HFFc6 (cell line): ENCODE measurements around the gene SLC48A1. TPM values are rescaled to one million over a fixed set of nuclear protein-coding genes. Genes with fewer than 3 reads are reported as not detected.

Experiments used
- DNase-seq: peaks from one replicate; pipeline ENCODE4 v3.0.0-alpha.2; 2018
- H3K27ac Mint-ChIP-seq: 2 replicates; pipeline ENCODE4 v1.8.0; 2020; ENCODE audit warnings: mild to moderate bottlenecking, mixed read lengths
- H3K27me3 Mint-ChIP-seq: 2 replicates; pipeline ENCODE4 v1.8.0; 2021; ENCODE audit warnings: mild to moderate bottlenecking, moderate library complexity, mixed read lengths; ENCODE audit not compliant: insufficient read depth
- H3K36me3 Mint-ChIP-seq: 2 replicates; pipeline ENCODE4 v1.8.0; 2021; ENCODE audit warnings: low read depth, mixed read lengths
- H3K4me1 Mint-ChIP-seq: 2 replicates; pipeline ENCODE4 v1.8.0; 2020; ENCODE audit warnings: low read depth, mixed read lengths
- H3K4me3 Mint-ChIP-seq: 2 replicates; pipeline ENCODE4 v1.8.0; 2020; ENCODE audit warnings: mild to moderate bottlenecking, moderate library complexity, mixed read lengths
- H3K9me3 Mint-ChIP-seq: 2 replicates; pipeline ENCODE4 v1.8.0; 2020; ENCODE audit warnings: mild to moderate bottlenecking, mixed read lengths
- total RNA-seq, 6 experiments: library from RNA; stranded (reverse); fragmentation: NEBNext Ultra II Directional; extraction: Animal tissue kit (Norgen Biotek cat#: 25700); gene quantifications; 2 replicates in 1 of 6; 3 replicates in 5 of 6; pipeline ENCODE4 v1.2.3, GENCODE V29; 2021
- TF ChIP-seq, protein P1 (sequence below): fragments of 200-600 bp; sonication (generic); IDR thresholded peaks from 2 replicates; pipeline ENCODE4 v1.5.0; 2021; ENCODE audit warnings: antibody characterized with exemption, mild to moderate bottlenecking

Gene SLC48A1
- total RNA-seq, 6 experiments from 2014 or later = 18.8 to 24.5 (median 21.0) TPM

DNA sequence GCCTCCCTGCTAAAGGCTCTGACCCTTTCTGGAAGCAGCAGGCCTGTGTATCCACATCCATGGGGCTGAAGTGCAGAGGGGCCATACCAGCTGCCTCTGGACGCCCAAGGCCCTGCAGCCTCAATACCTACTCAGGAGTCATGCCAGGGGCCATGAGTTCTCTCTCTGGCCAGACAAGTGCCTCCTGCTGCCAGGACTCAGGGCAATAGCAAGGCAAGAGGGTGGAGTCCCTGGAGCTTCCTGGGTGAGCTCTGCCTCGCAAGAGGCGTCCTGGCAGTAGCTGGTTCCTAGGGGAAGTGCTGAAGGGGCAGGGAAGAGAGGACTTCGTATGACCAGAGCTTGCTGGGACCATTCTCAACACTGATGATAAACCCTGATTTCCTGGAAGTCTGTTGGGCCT lies 36.8 kb upstream of the SLC48A1 start:
- Mint-ChIP-seq H3K4me1 (peaks cover 13% of the 10 kb centered on the region), H3K36me3 (no peaks in the 10 kb centered on the region), H3K27ac (no peak overlapping the region), H3K4me3 (no peak overlapping the region), H3K9me3 (no peaks in the 10 kb centered on the region), H3K27me3 (peaks cover 6% of the 10 kb centered on the region)
- TF ChIP-seq, protein P1, sequence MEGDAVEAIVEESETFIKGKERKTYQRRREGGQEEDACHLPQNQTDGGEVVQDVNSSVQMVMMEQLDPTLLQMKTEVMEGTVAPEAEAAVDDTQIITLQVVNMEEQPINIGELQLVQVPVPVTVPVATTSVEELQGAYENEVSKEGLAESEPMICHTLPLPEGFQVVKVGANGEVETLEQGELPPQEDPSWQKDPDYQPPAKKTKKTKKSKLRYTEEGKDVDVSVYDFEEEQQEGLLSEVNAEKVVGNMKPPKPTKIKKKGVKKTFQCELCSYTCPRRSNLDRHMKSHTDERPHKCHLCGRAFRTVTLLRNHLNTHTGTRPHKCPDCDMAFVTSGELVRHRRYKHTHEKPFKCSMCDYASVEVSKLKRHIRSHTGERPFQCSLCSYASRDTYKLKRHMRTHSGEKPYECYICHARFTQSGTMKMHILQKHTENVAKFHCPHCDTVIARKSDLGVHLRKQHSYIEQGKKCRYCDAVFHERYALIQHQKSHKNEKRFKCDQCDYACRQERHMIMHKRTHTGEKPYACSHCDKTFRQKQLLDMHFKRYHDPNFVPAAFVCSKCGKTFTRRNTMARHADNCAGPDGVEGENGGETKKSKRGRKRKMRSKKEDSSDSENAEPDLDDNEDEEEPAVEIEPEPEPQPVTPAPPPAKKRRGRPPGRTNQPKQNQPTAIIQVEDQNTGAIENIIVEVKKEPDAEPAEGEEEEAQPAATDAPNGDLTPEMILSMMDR = no peak
- no peak for DNase-seq

DNA sequence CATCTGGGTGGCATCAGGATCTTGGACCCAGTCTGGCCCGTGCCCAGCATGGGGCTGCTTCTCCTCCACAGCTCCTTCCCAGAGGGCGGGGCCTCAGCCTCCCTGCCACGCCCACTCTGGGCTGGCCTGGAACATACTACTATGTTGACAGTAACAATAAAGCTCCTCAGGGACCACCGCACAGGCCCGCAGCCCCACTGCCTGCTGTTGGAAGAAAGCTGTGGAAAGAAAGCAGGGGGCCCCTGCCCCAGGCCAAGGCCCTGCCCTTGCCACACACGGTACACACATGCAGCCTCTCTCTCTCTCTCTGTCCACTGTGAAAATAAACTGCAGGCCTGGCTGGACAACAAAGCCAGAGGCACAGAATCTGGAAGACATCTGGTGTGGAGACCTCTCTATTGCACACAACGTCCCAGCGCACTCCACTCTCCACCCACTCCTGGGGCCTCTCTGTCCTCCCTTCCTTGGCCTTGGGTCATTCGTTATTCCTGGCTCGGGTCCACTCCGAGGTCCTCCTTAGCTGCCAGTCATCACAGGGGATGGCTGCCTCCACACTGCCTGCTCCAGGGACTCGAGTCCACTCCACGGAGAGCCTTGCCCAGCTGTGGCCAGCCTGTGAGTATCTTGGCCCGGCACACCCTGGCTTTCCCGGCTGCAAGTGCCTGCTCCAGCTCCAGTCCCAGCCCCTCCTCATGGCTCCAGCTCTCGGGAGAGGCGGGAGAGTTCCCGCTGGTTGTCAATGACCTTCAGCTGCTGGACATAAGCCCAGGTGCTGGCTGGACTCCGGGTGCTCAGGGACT lies 36.0 kb upstream of the SLC48A1 start:
- Mint-ChIP-seq H3K27ac (peak overlapping the region; percentile 64), H3K4me1 (peaks cover 18% of the 10 kb centered on the region), H3K9me3 (no peaks in the 10 kb centered on the region), H3K36me3 (no peaks in the 10 kb centered on the region), H3K27me3 (peaks cover 6% of the 10 kb centered on the region), H3K4me3 (peak overlapping the region; percentile 62)
- DNase-seq = peak; percentile 31
- TF ChIP-seq, protein P1 = no peak

DNA sequence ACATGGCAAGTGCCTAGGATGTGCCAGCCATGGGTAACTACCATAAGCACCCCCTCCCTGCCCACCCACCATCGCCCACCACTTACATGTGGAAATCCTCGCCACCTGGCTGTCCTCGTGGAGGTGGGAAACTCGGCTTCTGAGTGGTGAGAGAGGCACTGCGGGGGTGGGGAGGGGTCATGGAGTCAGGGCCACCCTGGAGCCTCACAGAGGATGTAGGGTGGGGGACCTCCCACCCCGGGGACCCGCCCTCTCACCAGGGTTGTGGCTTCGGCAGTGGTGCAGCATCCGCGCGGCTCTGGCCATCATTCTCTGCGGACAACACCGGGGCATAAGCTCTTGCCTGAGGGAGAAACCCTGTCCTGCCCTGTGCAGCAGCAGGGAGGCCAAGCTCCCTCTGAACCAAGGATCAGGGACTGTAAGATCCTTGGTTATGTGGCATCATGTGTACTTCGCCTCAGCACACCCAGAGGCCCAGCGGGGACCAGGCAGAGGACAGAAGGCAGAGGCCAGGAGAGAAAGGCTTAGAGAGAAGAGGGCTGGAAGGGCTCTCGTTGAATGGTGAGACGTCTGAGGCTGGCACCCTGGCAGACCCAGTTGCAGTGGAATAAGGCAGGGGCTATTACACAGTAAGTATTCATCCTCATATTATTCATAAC lies 35.0 kb upstream of the SLC48A1 start:
- TF ChIP-seq, protein P1 = no peak
- Mint-ChIP-seq H3K4me1 (peaks cover 18% of the 10 kb centered on the region), H3K4me3 (no peak overlapping the region), H3K27me3 (peaks cover 2% of the 10 kb centered on the region; the same call in 1 of the 2 replicates), H3K36me3 (no peaks in the 10 kb centered on the region), H3K27ac (no peak overlapping the region; the same call in 1 of the 2 replicates), H3K9me3 (no peaks in the 10 kb centered on the region)
- no peak for DNase-seq

DNA sequence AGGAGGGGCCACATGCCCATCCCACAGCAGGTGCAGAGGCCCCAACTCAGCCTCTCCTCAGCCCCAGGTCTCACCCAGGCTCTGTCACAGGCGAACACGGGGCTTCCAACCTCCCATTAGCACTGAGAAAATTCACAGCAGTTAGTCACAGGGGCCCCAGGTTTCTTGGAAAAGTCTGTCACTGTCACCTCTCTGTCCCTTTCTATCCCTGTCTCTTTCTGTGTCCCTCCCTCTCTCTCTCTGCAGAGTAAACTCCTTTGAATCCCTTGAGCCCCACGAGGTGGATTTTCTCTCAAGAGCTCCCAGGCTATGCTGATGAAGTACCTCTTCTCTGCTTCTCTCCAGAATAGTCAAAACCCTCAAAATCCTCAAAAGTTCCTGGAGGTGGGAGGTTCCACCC lies 33.7 kb upstream of the SLC48A1 start:
- TF ChIP-seq, protein P1 = no peak
- Mint-ChIP-seq H3K27ac (no peak overlapping the region), H3K27me3 (peaks cover 1% of the 10 kb centered on the region; the same call in 1 of the 2 replicates), H3K4me3 (no peak overlapping the region), H3K9me3 (no peaks in the 10 kb centered on the region), H3K4me1 (peaks cover 18% of the 10 kb centered on the region), H3K36me3 (no peaks in the 10 kb centered on the region)
- DNase-seq = no peak

DNA sequence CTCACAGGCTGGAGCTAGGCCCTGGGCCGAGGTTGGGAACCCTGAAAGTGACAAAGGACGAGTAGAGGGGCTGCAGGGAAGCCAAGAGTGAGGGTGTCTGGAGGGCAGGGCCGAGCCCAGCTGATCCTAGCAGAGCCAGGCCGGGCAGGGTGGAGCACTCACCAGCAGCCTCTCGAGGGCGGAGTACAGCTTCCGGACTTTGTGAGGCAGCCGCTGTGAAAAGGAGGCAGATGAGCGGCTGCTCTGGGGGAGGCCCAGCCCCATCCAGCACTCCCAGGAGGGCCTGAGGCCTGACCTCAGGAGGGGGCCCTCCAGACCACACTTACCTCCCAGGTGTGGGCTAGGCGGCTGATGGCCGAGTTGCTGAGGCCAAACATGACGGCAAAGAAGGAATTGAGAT lies 33.1 kb upstream of the SLC48A1 start:
- no peak for DNase-seq
- no peaks in the 10 kb centered on the region for H3K9me3 Mint-ChIP-seq

More for the DNA sequence above, 33.1 kb upstream of the SLC48A1 start:
- H3K4me3 Mint-ChIP-seq = no peak overlapping the region
- H3K36me3 Mint-ChIP-seq = no peaks in the 10 kb centered on the region
- H3K27me3 Mint-ChIP-seq = peaks cover 4% of the 10 kb centered on the region; the same call in 1 of the 2 replicates
- no peak overlapping the region for H3K27ac Mint-ChIP-seq
- H3K4me1 Mint-ChIP-seq = peaks cover 18% of the 10 kb centered on the region
- TF ChIP-seq, protein P1 = no peak
